ENCODE measurements around the gene ZSCAN5B.
"Not testable (repeated sequence)": the region's sequence is repeated elsewhere in the genome, so short reads cannot be mapped to it uniquely, and the experiment has no call there.

Gene ZSCAN5B

DNA sequence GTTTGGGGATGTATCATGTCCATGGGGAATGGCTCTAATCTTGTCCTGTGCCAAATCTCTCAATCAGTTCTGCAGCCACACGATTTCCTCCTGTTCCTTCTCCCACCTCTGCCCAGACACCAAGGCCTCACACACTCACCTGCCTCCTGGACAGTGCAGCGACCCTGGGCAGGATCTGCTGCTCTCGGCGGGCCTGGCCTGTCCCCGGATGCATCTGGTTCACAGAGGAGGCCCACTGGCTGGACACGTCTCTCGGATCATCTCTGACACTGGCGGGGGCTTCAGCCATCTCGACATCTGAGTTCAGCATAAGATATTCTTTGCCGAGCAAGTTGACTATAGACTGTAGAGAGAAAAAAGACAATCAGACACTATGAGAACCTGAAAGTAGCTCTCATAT is 5.9 kb downstream of the ZSCAN5B start:
- TF ChIP-seq, protein P1, sequence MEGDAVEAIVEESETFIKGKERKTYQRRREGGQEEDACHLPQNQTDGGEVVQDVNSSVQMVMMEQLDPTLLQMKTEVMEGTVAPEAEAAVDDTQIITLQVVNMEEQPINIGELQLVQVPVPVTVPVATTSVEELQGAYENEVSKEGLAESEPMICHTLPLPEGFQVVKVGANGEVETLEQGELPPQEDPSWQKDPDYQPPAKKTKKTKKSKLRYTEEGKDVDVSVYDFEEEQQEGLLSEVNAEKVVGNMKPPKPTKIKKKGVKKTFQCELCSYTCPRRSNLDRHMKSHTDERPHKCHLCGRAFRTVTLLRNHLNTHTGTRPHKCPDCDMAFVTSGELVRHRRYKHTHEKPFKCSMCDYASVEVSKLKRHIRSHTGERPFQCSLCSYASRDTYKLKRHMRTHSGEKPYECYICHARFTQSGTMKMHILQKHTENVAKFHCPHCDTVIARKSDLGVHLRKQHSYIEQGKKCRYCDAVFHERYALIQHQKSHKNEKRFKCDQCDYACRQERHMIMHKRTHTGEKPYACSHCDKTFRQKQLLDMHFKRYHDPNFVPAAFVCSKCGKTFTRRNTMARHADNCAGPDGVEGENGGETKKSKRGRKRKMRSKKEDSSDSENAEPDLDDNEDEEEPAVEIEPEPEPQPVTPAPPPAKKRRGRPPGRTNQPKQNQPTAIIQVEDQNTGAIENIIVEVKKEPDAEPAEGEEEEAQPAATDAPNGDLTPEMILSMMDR (conservative IDR thresholded peaks at IDR 0.05; ENCODE audit: low read depth, low read length): no peak
- no peak for DNase-seq (ENCODE audit: low read depth)
- no peak overlapping the region for H3K4me3 ChIP-seq (ENCODE audit: low read length)

- H3K4me3 ChIP-seq (ENCODE audit: low read length): no peak overlapping the region
- TF ChIP-seq, protein P1 (conservative IDR thresholded peaks at IDR 0.05; ENCODE audit: low read depth, low read length): no peak
- no peak for DNase-seq (ENCODE audit: low read depth)
Measured at GRCh38 chr19:56191115-56191514, 6.5 kb downstream of the ZSCAN5B start.

- DNase-seq (ENCODE audit: low read depth): no peak
- TF ChIP-seq, protein P1 (conservative IDR thresholded peaks at IDR 0.05; ENCODE audit: low read depth, low read length): no peak
- no peak overlapping the region for H3K4me3 ChIP-seq (ENCODE audit: low read length)
Measured at GRCh38 chr19:56189785-56190184, 7.8 kb downstream of the ZSCAN5B start.

- no peak overlapping the region for H3K4me3 ChIP-seq (ENCODE audit: low read length)
- TF ChIP-seq, protein P1 (conservative IDR thresholded peaks at IDR 0.05; ENCODE audit: low read depth, low read length): no peak
- no peak for DNase-seq (ENCODE audit: low read depth)
Measured at GRCh38 chr19:56177564-56178243, 19.9 kb downstream of the ZSCAN5B start.

DNA sequence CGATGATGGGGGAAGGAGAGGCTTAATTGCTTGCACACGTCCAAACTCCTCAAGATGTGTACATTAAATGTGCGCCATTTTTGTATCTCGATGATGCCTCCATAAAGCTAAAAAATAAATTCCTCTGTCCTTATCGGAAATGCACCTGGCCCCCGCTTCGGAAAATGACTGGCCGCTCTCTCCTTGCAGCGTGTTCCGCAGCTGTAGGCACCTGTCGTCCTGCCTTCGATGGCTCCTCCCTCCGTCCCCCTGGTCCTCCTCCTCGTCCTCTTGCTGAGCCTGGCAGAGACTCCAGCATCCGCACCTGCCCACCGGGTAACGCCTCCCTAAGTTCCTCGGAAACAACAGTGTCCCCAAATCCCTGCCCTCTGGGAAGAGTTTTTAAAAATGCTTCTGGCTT is 20.7 kb downstream of the ZSCAN5B start:
- no peak for DNase-seq (ENCODE audit: low read depth)
- TF ChIP-seq, protein P1 (conservative IDR thresholded peaks at IDR 0.05; ENCODE audit: low read depth, low read length): no peak
- no peak overlapping the region for H3K4me3 ChIP-seq (ENCODE audit: low read length)

GRCh38 chr19:56176310-56176709 is 21.3 kb downstream of the ZSCAN5B start:
- not testable (repeated sequence) for H3K4me3 ChIP-seq (ENCODE audit: low read length); DNase-seq (ENCODE audit: low read depth)

DNA sequence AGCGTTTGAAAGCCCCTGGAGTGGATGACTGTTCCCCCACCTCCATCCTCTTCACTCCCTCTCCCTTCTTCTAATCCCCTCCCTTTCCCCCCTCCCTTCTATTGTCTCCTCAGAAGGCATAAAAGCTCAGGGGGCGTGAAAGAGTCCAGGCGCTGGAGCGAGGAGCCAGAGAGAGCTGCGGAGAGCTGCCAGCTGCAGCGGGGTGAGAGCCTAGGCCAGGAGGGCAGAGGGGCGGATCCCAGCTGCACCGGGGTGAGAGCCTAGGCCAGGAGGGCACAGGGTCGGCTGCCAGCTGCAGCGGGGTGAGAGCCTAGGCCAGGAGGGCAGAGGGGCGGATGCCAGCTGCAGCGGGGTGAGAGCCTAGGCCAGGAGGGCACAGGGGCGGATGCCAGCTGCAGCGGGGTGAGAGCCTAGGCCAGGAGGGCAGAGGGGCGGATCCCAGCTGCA is 21.7 kb downstream of the ZSCAN5B start, which contains the start of gene GALP:
Gene GALP (plus strand): TSS at position 148 of the 447 bp plus-strand sequence. CDS start 1,101 bp downstream, outside the sequence.
- H3K4me3 ChIP-seq (ENCODE audit: low read length); DNase-seq (ENCODE audit: low read depth): not testable (repeated sequence)

- H3K4me3 ChIP-seq (ENCODE audit: low read length): no peak overlapping the region
- TF ChIP-seq, protein P1 (conservative IDR thresholded peaks at IDR 0.05; ENCODE audit: low read depth, low read length): no peak
- no peak for DNase-seq (ENCODE audit: low read depth)
Measured at GRCh38 chr19:56174550-56174949, 23.0 kb downstream of the ZSCAN5B start.
